H1 (cell line): ENCODE data around the gene DEFB128. TPM values are rescaled to one million over a fixed set of nuclear protein-coding genes. Genes with fewer than 3 reads are reported as not detected.
"Not testable (repeated sequence)": the region's sequence is repeated elsewhere in the genome, so short reads cannot be mapped to it uniquely, and the experiment has no call there.

Experiments
- CTCF ChIA-PET: fragments of 300-600 bp; sonication (Branson Sonifier 250); formaldehyde crosslinking; loops from one replicate; lab custom pipeline; 2021; ENCODE audit not compliant: partially characterized antibody; lab: Charles Lee
- POLR2A ChIA-PET: fragments of 300-600 bp; sonication (Branson Sonifier 250); formaldehyde crosslinking; loops from one replicate; lab custom pipeline; 2021; ENCODE audit warnings: inconsistent platforms; ENCODE audit not compliant: partially characterized antibody; lab: Charles Lee
- DNase-seq, 2 experiments: peaks; one replicate each; pipeline versions ENCODE4 v3.0.0 to v3.0.0-alpha.2; 2010 to 2022; ENCODE audit warnings: low spot score in 2 of 2, low read depth in 1 of 2, mixed read lengths in 1 of 2
- FAIRE-seq: peaks from 2 replicates; lab custom pipeline; 2011; peaks lifted over from hg19 to GRCh38; lab: Jason Lieb, UNC
- H2AFZ ChIP-seq: 2 replicates; pipeline ENCODE4 v1.8.1; 2012; ENCODE audit warnings: low read length, inconsistent platforms
- H2AK5ac ChIP-seq: 2 replicates; pipeline ENCODE4 v1.6.1; 2013; ENCODE audit warnings: low read depth, low read length
- H2BK120ac ChIP-seq: replicated peaks from 2 replicates; pipeline ENCODE3; 2013; ENCODE audit warnings: low read depth, low read length, inconsistent platforms
- H2BK12ac ChIP-seq: 2 replicates; pipeline ENCODE4 v1.6.1; 2013; ENCODE audit warnings: low read depth, low read length
- H2BK15ac ChIP-seq: 2 replicates; pipeline ENCODE4 v1.6.1; 2013; ENCODE audit warnings: low read length
- H2BK20ac ChIP-seq: 2 replicates; pipeline ENCODE4 v1.6.1; 2013; ENCODE audit warnings: low read length
- H2BK5ac ChIP-seq: 2 replicates; pipeline ENCODE4 v1.6.1; 2013; ENCODE audit warnings: low read depth, low read length
- H3K14ac ChIP-seq: 2 replicates; pipeline ENCODE4 v1.6.1; 2013; ENCODE audit warnings: inconsistent platforms; ENCODE audit not compliant: insufficient read length
- H3K18ac ChIP-seq: 2 replicates; pipeline ENCODE4 v1.6.1; 2013; ENCODE audit warnings: low read length; ENCODE audit errors: extremely low read depth
- H3K23ac ChIP-seq: 2 replicates; pipeline ENCODE4 v1.6.1; 2013; ENCODE audit warnings: inconsistent platforms; ENCODE audit not compliant: insufficient read length
- H3K23me2 ChIP-seq: 2 replicates; pipeline ENCODE4 v1.6.1; 2013; ENCODE audit warnings: low read depth, low read length
- H3K27ac ChIP-seq: 2 replicates; pipeline ENCODE4 v1.6.1; 2011; ENCODE audit warnings: low read depth, low read length, inconsistent platforms
- H3K27me3 ChIP-seq, 4 experiments: replicated peaks in 1 of 4; 1 replicate in 1 of 4; 2 replicates in 3 of 4; pipeline versions ENCODE4 v1.6.1 to v1.8.1; 2011 to 2013; ENCODE audit warnings: low read length in 3 of 4, mild to moderate bottlenecking in 3 of 4, inconsistent platforms in 2 of 4, mixed read lengths in 2 of 4, moderate library complexity in 1 of 4; ENCODE audit not compliant: control insufficient read depth in 3 of 4, insufficient read depth in 3 of 4; ENCODE audit errors: extremely low read depth in 1 of 4
- H3K36me3 ChIP-seq, 4 experiments: 2 replicates each; pipeline versions ENCODE4 v1.6.1 to v1.8.1; 2011 to 2013; ENCODE audit warnings: mild to moderate bottlenecking in 4 of 4, low read length in 3 of 4, moderate library complexity in 2 of 4, control low read depth in 1 of 4, inconsistent platforms in 1 of 4; ENCODE audit not compliant: insufficient read depth in 4 of 4, control insufficient read depth in 2 of 4
- H3K4ac ChIP-seq: replicated peaks from 2 replicates; pipeline ENCODE3; 2013; ENCODE audit warnings: low read length, low read depth, mixed read lengths, inconsistent platforms; ENCODE audit not compliant: insufficient read length
- H3K4me1 ChIP-seq, 4 experiments: replicated peaks in 1 of 4; 1 replicate in 1 of 4; 2 replicates in 3 of 4; pipeline versions ENCODE4 v1.6.1 to v1.8.1; 2011 to 2013; ENCODE audit warnings: low read length in 3 of 4, inconsistent platforms in 2 of 4, mixed read lengths in 1 of 4; ENCODE audit not compliant: insufficient read depth in 4 of 4, control insufficient read depth in 3 of 4
- H3K4me2 ChIP-seq, 2 experiments: 2 replicates each; pipeline versions ENCODE4 v1.6.1 to v1.8.1; 2011 to 2013; ENCODE audit warnings: low read depth in 2 of 2, low read length in 2 of 2, control low read depth in 1 of 2, inconsistent platforms in 1 of 2, mild to moderate bottlenecking in 1 of 2; ENCODE audit not compliant: insufficient read depth in 1 of 2
- H3K4me3 ChIP-seq, 4 experiments: fragments of 200-600, 300-600 bp in 1 of 4; sonication (generic), shearing (Covaris generic), sonication (Bioruptor Twin) in 1 of 4; 2 replicates each; pipeline versions ENCODE4 v1.5.1 to v1.8.1; 2011 to 2016; ENCODE audit warnings: low read length in 4 of 4, low read depth in 3 of 4, control low read depth in 2 of 4, inconsistent platforms in 2 of 4, mild to moderate bottlenecking in 2 of 4, mixed read lengths in 1 of 4, moderate library complexity in 1 of 4; ENCODE audit not compliant: insufficient read depth in 2 of 4; ENCODE audit errors: extremely low read depth in 1 of 4
- H3K56ac ChIP-seq: replicated peaks from 2 replicates; pipeline ENCODE3; 2013; ENCODE audit warnings: low read depth, mild to moderate bottlenecking, mixed read lengths, low read length, inconsistent platforms; ENCODE audit not compliant: insufficient read length
- H3K79me1 ChIP-seq: 2 replicates; pipeline ENCODE4 v1.6.1; 2013; ENCODE audit warnings: low read depth, low read length, control low read depth
- H3K79me2 ChIP-seq, 2 experiments: 2 replicates each; pipeline versions ENCODE4 v1.6.1 to v1.8.1; 2012 to 2013; ENCODE audit warnings: low read length in 2 of 2, mild to moderate bottlenecking in 2 of 2, inconsistent platforms in 1 of 2; ENCODE audit not compliant: insufficient read depth in 2 of 2, control insufficient read depth in 1 of 2
- H3K9ac ChIP-seq, 4 experiments: replicated peaks in 1 of 4; 1 replicate in 1 of 4; 2 replicates in 3 of 4; pipeline versions ENCODE4 v1.6.1 to v1.8.1; 2011 to 2013; ENCODE audit warnings: low read depth in 3 of 4, low read length in 3 of 4, control low read depth in 2 of 4, mild to moderate bottlenecking in 2 of 4, moderate library complexity in 2 of 4, inconsistent platforms in 1 of 4; ENCODE audit errors: extremely low read depth in 1 of 4
- H3K9me3 ChIP-seq, 2 experiments: 2 replicates each; pipeline versions ENCODE4 v1.6.1 to v1.8.1; 2012 to 2013; ENCODE audit warnings: mild to moderate bottlenecking in 2 of 2, moderate library complexity in 2 of 2, control low read depth in 1 of 2, inconsistent platforms in 1 of 2, low read depth in 1 of 2, low read length in 1 of 2, mixed read lengths in 1 of 2; ENCODE audit not compliant: insufficient read depth in 2 of 2
- H4K20me1 ChIP-seq, 2 experiments: replicated peaks in 1 of 2; 2 replicates each; pipeline versions ENCODE3 to v1.8.1; 2011 to 2013; ENCODE audit warnings: inconsistent platforms in 2 of 2, low read length in 2 of 2, mild to moderate bottlenecking in 1 of 2; ENCODE audit not compliant: insufficient read depth in 2 of 2, control insufficient read depth in 1 of 2
- H4K5ac ChIP-seq: 2 replicates; pipeline ENCODE4 v1.6.1; 2013; ENCODE audit warnings: low read length, low read depth, mixed read lengths, inconsistent platforms; ENCODE audit not compliant: insufficient read length
- H4K8ac ChIP-seq: 2 replicates; pipeline ENCODE4 v1.8.0; 2013; ENCODE audit warnings: mild to moderate bottlenecking, moderate library complexity, low read length, inconsistent platforms; ENCODE audit not compliant: insufficient read depth; ENCODE audit errors: extremely low read depth
- H4K91ac ChIP-seq: replicated peaks from 2 replicates; pipeline ENCODE3; 2013; ENCODE audit warnings: low read length, mixed read lengths, inconsistent platforms; ENCODE audit not compliant: insufficient read length
- WGBS, 2 experiments: shearing (Covaris generic) in 1 of 2; methylation state at CpG; one replicate each; pipeline versions ENCODE4 v1.1.6 to v1.1.7; 2013 to 2015; ENCODE audit warnings: low lambda C conversion rate in 2 of 2, mixed read lengths in 2 of 2, inconsistent platforms in 1 of 2, low coverage in 1 of 2, missing lambda C conversion rate in 1 of 2; ENCODE audit not compliant: insufficient replicate concordance in 2 of 2, insufficient coverage in 1 of 2, insufficient read length in 1 of 2; ENCODE audit errors: extremely low coverage in 1 of 2, missing lambda C conversion rate in 1 of 2; 5-methylcytosine and 5-hydroxymethylcytosine counted together
- polyA plus RNA-seq, 7 experiments: library from polyadenylated mRNA; depleted of rRNA in 3 of 7; stranded (reverse) in 5 of 7; unstranded in 2 of 7; fragments of >200 nt in 5 of 7; fragments of 200-250 nt in 2 of 7; gene quantifications; 1 replicate in 5 of 7; 2 replicates in 1 of 7; 4 replicates in 1 of 7; pipeline versions ENCODE4 v1.2.1 to v1.2.3, GENCODE V29; 2011 to 2013; ENCODE audit warnings: missing spikeins in 2 of 7, mixed read lengths in 2 of 7
- total RNA-seq: library from RNA; stranded (reverse); fragmentation: NEBNext Ultra II Directional; extraction: Animal tissue kit (Norgen Biotek cat#: 25700); gene quantifications from 2 replicates; pipeline ENCODE4 v1.2.1, GENCODE V29; 2021

The DEFB128 gene
- total and polyA plus RNA-seq, 2 of the 8 experiments (the other 6 are each of a cell fraction or from before 2014, with no cell fraction given): not detected

DNA sequence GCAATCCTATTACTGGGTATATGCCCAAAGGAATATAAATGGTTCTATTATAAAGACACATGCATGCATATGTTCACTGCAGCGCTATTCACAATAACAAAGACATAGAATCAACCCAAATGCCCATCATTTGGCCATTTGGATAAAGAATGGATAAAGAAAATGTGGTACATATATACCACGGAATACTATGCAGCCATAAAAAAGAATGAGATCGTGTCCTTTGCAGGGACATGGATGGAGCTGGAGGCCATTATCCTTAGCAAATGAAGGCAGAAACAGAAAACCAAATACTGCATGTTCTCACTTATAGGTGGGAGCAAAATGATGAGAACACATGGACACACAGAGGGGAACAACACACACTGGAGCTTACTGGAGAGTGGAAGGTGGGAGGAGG lies 36.4 kb upstream of the DEFB128 start:
- H3K56ac ChIP-seq, H3K79me2 ChIP-seq, H3K27me3 ChIP-seq, H2AFZ ChIP-seq, H2BK12ac ChIP-seq, H3K36me3 ChIP-seq, H4K5ac ChIP-seq, H3K18ac ChIP-seq, H2AK5ac ChIP-seq, H3K79me1 ChIP-seq, H3K9ac ChIP-seq, H3K4me2 ChIP-seq, POLR2A ChIA-PET, H3K27ac ChIP-seq, H2BK15ac ChIP-seq, H3K23me2 ChIP-seq, H2BK20ac ChIP-seq, H3K4me3 ChIP-seq, H4K8ac ChIP-seq, H4K91ac ChIP-seq, DNase-seq, H2BK5ac ChIP-seq, H2BK120ac ChIP-seq, FAIRE-seq, H3K14ac ChIP-seq, H3K4ac ChIP-seq, H3K4me1 ChIP-seq, H3K23ac ChIP-seq, H4K20me1 ChIP-seq: not testable (repeated sequence)
- H3K9me3 ChIP-seq: peaks cover 7 to 18% of the 10 kb centered on the region in 2 experiments
- CTCF ChIA-PET: interaction anchor here (1.3 kb wide), 1 partner anchor 10 kb away, joined by 5 read pairs; no protein-coding TSS in a partner anchor
- 56% methylated on average over 3 of the region's 3 CpGs; no CpG with 5 or more reads in 1 of the 2 experiments for WGBS, 2 experiments
